ENCODE results near the gene GLS. TPM values are rescaled to one million over a fixed set of nuclear protein-coding genes. Genes with fewer than 3 reads are reported as not detected.
"Not testable (repeated sequence)": the region's sequence is repeated elsewhere in the genome, so short reads cannot be mapped to it uniquely, and the experiment has no call there.

The GLS gene
- 116 TPM for total RNA-seq
- long read RNA-seq, partial matches to known transcripts, result 0 of 3 reads
- long read RNA-seq, other reads (novel, unspliced or antisense), result 3 of 3 reads

- DNase-seq (ENCODE audit: low spot score), result peak; percentile 98
Observed at GRCh38 chr2:190880378-190881083, at the start of gene GLS. GLS (plus strand) TSS chr2:190880821; CDS start chr2:190881085, 264 bp downstream.

DNA sequence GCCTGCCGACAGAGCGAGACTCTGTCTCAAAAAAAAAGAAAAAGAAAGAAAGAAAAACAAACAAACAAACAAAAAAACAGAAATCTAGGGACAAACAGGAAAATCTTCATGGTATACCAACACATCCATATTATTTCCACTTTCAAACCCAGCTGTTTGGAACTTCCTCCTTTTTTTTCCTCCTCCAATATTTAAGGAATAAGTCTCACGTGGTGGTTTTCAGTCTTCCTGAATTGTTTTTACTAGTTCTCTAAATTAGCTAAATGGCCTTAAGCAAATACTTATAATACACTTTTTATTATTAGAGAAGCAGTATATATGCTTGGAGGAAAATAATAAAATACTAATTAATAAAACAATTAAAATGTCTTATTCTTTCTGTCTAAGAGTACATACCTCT is 48.7 kb upstream of the GLS start:
- DNase-seq (ENCODE audit: low spot score), result no peak

DNA sequence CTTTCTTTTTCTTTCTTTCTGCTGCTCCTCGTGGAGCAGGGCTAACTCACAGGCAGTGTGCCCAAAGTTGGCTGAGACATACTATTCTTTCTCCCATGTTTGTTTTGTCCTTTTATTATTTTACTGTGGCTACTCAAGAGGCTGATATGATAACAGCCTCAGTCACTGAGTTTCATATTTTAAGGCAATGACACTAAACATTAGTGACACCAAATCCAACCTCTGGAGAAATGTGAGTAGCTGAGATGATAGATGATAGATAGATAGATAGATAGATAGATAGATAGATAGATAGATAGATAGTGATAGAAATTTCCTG is 45.8 kb upstream of the GLS start:
- no peak for DNase-seq (ENCODE audit: low spot score)

- no peak for DNase-seq (ENCODE audit: low spot score)
Observed at GRCh38 chr2:190835303-190835930, 45.2 kb upstream of the GLS start.

DNA sequence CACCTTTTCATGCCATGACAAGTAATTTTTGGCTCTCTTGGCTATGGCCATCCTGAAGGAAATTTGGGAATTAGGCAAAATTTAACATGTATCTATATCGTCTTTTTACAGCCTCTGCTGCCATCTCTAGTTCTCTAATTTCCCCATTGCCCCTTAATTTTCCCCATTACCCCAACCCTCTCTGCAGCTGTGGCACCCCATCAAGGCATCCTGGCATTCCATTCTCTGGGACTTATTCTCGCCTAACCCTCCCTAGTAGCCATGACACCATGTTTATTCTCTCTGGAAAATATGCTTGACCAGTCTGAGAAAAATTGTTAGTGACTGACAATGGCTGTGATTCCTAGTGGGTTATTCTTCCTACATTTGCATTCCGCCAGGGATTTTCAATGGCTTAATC is 43.9 kb upstream of the GLS start:
- DNase-seq (ENCODE audit: low spot score), result no peak

GRCh38 chr2:190837420-190837819 is 43.2 kb upstream of the GLS start:
- no peak for DNase-seq (ENCODE audit: low spot score)

GRCh38 chr2:190837952-190838361 is 42.7 kb upstream of the GLS start:
- no peak for DNase-seq (ENCODE audit: low spot score)

GRCh38 chr2:190838492-190838910 is 42.1 kb upstream of the GLS start:
- no peak for DNase-seq (ENCODE audit: low spot score)

DNA sequence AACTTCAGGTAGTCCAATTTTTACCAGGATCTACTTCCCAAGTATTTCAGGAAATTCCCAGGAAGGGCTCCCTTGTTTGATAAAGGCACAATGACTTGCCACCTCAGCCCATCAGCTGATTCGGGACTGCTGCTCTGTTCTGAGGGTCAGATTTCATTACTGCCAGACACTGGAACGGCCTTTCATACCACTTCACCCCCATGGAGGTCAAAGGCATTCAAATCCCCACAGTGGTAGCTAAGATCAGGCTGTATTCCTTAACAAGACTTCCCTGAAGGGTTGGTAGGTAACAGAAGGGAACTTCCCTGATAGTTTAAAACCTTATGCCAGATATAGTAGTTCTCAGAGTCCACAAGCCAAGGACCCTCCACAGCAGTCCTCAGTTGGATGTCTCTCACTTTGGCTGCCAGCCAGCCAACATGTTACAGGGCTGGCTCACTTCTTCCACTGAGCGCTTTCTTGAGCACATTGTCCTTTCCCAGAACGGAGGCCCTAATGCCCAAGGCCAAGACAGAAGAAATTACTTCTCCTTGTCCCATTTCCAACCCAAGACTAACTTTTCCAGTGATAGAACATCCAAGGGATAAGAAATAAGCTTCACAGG is 40.0 kb upstream of the GLS start:
- no peak for DNase-seq (ENCODE audit: low spot score)

DNA sequence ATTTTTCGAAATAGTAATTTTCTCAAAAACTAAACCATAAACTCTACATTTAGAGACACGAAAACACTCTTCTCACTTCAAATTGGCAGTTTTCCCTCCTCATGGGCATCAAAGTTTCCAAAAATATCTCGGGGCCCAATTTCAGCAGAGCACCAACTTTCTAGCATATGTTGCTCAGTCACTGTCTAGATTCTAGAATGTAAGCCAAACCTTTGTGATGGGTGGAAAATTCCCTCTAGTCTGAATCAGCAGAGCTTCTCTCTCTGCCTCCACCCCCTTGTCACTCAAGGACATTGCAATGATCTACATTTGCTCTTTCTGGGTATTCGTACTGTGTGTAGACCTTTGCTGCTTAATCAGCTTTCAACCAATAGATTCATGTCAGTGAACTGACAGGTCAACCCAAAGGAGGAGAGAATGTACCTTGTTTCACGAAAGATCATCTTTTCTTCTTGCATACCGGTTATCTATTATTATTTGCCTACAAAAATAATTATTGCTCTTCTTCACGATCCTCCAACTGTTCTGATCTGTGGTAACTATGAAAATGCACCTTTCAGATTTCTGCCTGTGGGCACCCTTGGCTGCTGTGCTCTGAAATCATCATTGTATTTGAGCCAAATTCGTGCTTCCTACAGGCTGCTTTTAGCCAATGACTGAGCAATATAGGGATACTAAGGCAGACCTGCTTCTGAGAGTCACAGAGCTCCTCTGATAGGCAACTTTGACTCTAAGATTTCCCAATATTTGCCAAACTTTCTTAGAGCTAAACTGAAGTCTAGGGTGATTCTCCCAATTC is 38.7 kb upstream of the GLS start:
- no peak for DNase-seq (ENCODE audit: low spot score)

DNA sequence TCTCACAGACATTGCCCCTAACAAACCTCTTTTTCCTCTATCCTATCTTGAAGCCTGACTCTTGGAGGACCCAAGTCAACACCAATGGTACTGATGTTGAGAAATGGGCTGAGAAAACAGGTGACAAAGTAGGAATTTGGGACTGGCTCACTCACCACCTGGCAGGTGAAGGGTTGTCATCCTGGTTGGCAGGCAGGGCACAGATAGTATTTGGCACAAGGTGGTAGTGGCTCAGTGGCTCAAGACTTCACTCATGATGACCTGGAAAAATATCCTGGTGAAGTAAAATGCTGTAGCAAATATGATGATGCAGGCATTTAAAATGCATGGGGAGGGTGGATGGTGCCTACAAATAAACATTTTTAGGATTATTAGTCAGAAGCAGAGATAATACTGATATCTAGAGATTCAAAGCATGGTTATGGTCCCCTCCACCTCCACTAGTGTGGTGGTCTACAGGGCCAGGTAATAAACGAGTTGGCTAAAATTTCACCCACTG is 38.0 kb upstream of the GLS start:
- no peak for DNase-seq (ENCODE audit: low spot score)

- no peak for DNase-seq (ENCODE audit: low spot score)
Observed at GRCh38 chr2:190843890-190844699, 36.5 kb upstream of the GLS start.

- DNase-seq (ENCODE audit: low spot score), result no peak
Observed at GRCh38 chr2:190844700-190845401, 35.8 kb upstream of the GLS start.

DNA sequence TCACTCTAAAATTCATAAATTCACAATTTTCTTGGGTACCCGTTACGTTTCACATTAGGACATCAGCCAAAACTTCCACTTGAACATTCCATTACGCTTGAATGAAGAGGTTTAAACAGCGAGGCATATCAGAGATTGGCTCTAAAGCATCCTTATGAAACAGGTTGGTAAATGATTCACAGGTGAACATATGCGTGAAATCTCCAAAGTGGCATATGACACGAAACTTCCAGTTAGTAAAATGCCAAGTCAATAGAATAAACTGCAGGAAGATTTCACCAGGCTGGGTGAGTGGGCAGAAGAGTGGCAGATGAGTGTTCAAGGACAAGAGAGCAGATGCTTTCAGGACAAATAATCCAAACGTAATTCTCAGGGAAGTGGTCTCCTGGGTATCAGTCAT is 33.9 kb upstream of the GLS start:
- DNase-seq (ENCODE audit: low spot score), result no peak

DNA sequence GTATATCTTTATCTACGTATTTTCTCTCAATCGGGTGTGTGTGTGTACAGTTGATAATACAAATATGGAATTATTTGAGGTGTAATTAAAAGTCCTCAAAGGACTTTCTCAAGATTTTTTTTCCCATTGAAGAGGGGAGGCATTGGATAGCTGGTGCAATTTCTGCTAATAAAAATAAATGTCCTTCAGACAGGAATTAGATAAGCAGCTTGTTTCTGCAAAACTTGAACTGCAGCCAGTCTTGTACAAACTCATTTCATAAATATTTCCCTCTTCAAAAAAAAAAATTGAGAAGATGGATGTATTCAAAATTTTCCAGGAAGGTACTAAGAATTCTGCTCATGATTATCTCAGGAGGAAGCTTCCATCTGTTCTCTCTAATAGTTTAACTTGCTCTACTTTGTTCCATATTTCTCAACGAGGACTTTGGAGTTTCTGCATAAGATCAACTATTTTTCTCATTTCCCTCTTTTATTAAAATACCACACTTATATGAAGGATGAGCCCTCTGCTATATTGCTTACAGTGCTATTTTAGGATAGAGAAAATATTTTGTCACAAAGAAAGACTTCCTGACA is 33.0 kb upstream of the GLS start:
- DNase-seq (ENCODE audit: low spot score), result no peak

DNA sequence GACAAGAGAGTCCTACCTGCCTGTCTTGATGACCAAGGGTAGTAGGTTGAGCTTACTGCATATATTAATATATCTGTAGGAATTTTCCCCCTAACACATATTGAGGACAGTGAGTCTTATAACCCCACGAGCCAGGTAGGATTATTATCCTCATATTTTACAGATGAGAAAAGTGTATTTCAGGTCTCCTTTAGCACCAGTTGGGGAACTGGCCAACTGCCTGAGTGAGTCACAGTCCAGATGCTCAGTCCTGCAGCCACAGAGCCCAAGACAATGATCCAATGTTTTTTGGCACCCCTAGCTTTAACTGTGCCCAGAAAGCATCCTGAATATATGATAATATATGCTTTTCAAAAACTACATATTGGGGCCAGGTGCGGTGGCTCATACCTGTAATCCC is 30.8 kb upstream of the GLS start:
- DNase-seq (ENCODE audit: low spot score), result no peak

GRCh38 chr2:190853022-190853421 is 27.6 kb upstream of the GLS start:
- not testable (repeated sequence) for DNase-seq (ENCODE audit: low spot score)

GRCh38 chr2:190853531-190854383 is 26.9 kb upstream of the GLS start:
- DNase-seq (ENCODE audit: low spot score), result no peak

DNA sequence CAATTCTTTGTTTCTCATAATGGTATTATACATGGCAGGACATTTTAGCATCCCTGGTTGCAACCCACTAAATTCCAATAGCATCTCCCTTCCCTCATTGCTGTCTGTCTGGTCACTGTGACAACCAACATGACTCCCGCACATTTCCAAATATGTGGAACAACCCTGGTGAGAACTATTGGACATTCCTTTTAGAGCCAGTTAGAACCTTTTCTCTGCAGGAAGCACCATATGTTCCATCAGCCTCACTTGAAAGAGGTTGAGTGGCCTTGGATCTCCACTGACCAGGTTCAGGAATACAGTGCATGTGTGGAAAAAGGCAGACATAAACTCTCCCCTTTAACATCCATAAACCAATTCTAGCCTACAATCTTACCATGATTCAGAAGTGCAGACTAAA is 25.9 kb upstream of the GLS start:
- DNase-seq (ENCODE audit: low spot score), result no peak

Measured in mesenteric fat pad (tissue), 1 donor.